Endodermal cell (in vitro differentiated cells): ENCODE measurements around the gene SHTN1. TPM values are rescaled to one million over a fixed set of nuclear protein-coding genes. Genes with fewer than 3 reads are reported as not detected.

Source experiments
- DNase-seq: peaks from one replicate; pipeline ENCODE4 v3.0.0-alpha.2; 2017
- H3K27ac ChIP-seq: 2 replicates; pipeline ENCODE4 v1.5.1; 2013; ENCODE audit warnings: mild to moderate bottlenecking, low read depth, low read length, moderate library complexity
- H3K27me3 ChIP-seq: 2 replicates; pipeline ENCODE4 v1.6.1; 2013; ENCODE audit warnings: mild to moderate bottlenecking, low read length, moderate library complexity; ENCODE audit not compliant: insufficient read depth, control insufficient read depth, poor library complexity, severe bottlenecking
- H3K36me3 ChIP-seq: 2 replicates; pipeline ENCODE4 v1.7.0; 2013; ENCODE audit warnings: mild to moderate bottlenecking, low read length, moderate library complexity; ENCODE audit not compliant: control insufficient read depth, insufficient read depth
- H3K4me1 ChIP-seq: one replicate; pipeline ENCODE4 v1.7.0; 2013; ENCODE audit warnings: low read length; ENCODE audit not compliant: control insufficient read depth, insufficient read depth
- H3K4me3 ChIP-seq: 2 replicates; pipeline ENCODE4 v1.5.1; 2013; ENCODE audit warnings: mild to moderate bottlenecking, low read length, moderate library complexity
- H3K9ac ChIP-seq: 2 replicates; pipeline ENCODE4 v1.6.1; 2013; ENCODE audit warnings: mild to moderate bottlenecking, low read length, moderate library complexity; ENCODE audit not compliant: poor library complexity, severe bottlenecking; ENCODE audit errors: extremely low read depth
- H3K9me3 ChIP-seq: 2 replicates; pipeline ENCODE4 v1.6.1; 2013; ENCODE audit warnings: mild to moderate bottlenecking, low read length, moderate library complexity; ENCODE audit not compliant: control insufficient read depth
- H3K27ac Mint-ChIP-seq: 2 replicates; pipeline ENCODE4 v1.8.0; 2020; ENCODE audit warnings: mixed read lengths
- H3K27me3 Mint-ChIP-seq: 2 replicates; pipeline ENCODE4 v1.8.0; 2021; ENCODE audit warnings: mild to moderate bottlenecking, mixed read lengths; ENCODE audit not compliant: insufficient read depth
- H3K36me3 Mint-ChIP-seq: 2 replicates; pipeline ENCODE4 v1.8.0; 2020; ENCODE audit warnings: low read depth, mixed read lengths
- H3K4me1 Mint-ChIP-seq: 2 replicates; pipeline ENCODE4 v1.8.0; 2020; ENCODE audit warnings: mixed read lengths
- H3K4me3 Mint-ChIP-seq: 2 replicates; pipeline ENCODE4 v1.8.0; 2020; ENCODE audit warnings: mild to moderate bottlenecking, moderate library complexity, mixed read lengths
- H3K9me3 Mint-ChIP-seq: 2 replicates; pipeline ENCODE4 v1.8.0; 2020; ENCODE audit warnings: mild to moderate bottlenecking, mixed read lengths
- WGBS, 2 experiments: methylation state at CpG; one replicate each; pipeline versions ENCODE4 v1.1.5 to v1.1.7; 2013; ENCODE audit warnings: missing lambda C conversion rate in 2 of 2, mixed read lengths in 1 of 2; ENCODE audit not compliant: insufficient coverage in 1 of 2, insufficient read length in 1 of 2; 5-methylcytosine and 5-hydroxymethylcytosine counted together
- total RNA-seq, 2 donors: library from RNA; stranded (reverse); fragmentation: NEBNext Ultra II Directional in 1 of 2; extraction: Animal tissue kit (Norgen Biotek cat#: 25700) in 1 of 2; gene quantifications; 2 replicates in 1 of 2; 3 replicates in 1 of 2; pipeline ENCODE4 v1.2.1, GENCODE V29; 2021
- TF ChIP-seq, protein P1 (sequence below): fragments of 200-600 bp; sonication (generic); conservative IDR thresholded peaks from 2 replicates; pipeline ENCODE4 v1.5.0; 2021; ENCODE audit warnings: antibody characterized with exemption, mild to moderate bottlenecking

Gene SHTN1
- total RNA-seq, 2 donors from 2014 or later: 39.4 to 59.5 TPM

DNA sequence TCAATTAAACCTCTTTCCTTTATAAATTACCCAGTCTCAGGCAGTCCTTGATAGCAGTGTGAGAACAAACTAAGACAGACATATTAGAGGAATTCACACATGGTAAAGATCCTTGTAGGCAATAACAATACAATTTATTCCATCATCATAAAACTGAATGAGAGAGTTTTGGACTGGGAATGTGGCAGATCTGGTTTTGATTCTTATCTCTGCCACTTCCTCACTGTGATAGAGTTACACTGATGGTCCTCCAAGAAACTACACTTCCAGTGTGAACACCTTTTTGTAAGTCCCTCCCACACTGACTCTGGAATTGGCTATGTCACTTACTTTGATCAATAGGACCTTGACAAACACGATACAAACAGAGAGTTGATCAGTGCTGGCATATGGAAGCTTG is 152.7 kb downstream of the SHTN1 start:
- H3K4me3 Mint-ChIP-seq: no peak overlapping the region
- Histone ChIP-seq H3K27ac (no peak overlapping the region), H3K9ac (no peak overlapping the region), H3K27me3 (no peaks in the 10 kb centered on the region), H3K36me3 (no peaks in the 10 kb centered on the region), H3K4me3 (no peak overlapping the region), H3K9me3 (no peaks in the 10 kb centered on the region), H3K4me1 (peaks cover 4% of the 10 kb centered on the region)
- peaks cover 22% of the 10 kb centered on the region for H3K4me1 Mint-ChIP-seq
- peaks cover 9% of the 10 kb centered on the region for H3K9me3 Mint-ChIP-seq
- H3K36me3 Mint-ChIP-seq: peaks cover 4% of the 10 kb centered on the region
- TF ChIP-seq, protein P1, sequence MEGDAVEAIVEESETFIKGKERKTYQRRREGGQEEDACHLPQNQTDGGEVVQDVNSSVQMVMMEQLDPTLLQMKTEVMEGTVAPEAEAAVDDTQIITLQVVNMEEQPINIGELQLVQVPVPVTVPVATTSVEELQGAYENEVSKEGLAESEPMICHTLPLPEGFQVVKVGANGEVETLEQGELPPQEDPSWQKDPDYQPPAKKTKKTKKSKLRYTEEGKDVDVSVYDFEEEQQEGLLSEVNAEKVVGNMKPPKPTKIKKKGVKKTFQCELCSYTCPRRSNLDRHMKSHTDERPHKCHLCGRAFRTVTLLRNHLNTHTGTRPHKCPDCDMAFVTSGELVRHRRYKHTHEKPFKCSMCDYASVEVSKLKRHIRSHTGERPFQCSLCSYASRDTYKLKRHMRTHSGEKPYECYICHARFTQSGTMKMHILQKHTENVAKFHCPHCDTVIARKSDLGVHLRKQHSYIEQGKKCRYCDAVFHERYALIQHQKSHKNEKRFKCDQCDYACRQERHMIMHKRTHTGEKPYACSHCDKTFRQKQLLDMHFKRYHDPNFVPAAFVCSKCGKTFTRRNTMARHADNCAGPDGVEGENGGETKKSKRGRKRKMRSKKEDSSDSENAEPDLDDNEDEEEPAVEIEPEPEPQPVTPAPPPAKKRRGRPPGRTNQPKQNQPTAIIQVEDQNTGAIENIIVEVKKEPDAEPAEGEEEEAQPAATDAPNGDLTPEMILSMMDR: no peak
- no peak for DNase-seq
- WGBS, 2 experiments: 91 to 92% methylated on average over 1 of the region's 1 CpG
- peaks cover 8% of the 10 kb centered on the region for H3K27me3 Mint-ChIP-seq
- no peak overlapping the region for H3K27ac Mint-ChIP-seq

DNA sequence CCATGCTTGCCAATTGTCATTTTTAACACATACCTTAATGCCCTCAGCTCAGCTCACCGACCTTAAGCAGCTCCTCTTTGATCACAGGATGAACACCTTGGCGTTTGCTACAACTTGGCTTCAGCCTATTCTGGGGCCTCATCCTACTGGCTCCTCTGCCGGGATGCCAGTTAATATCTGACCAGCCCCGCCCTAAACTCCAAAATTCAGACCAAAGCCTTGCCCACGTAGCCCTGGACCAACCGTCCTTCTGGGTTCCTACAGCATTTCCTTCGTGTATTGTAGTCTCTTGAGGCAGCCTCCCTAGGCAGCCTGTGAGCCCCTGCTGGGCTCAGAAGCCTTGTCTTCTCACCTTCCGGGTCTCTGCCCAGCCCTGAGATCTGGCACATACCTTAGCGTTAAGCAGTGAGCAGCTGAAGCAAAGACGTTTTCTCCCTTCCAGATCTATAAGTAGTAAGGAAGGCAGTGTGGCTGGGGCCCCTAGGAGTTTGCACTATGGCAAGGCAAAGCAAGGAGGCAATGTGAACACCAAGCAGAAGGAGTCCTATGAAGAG is 154.9 kb downstream of the SHTN1 start:
- Histone ChIP-seq H3K36me3 (no peaks in the 10 kb centered on the region), H3K4me3 (peak overlapping the region; percentile 91), H3K9ac (peak overlapping the region; percentile 78), H3K27me3 (no peaks in the 10 kb centered on the region), H3K4me1 (peaks cover 4% of the 10 kb centered on the region), H3K9me3 (no peaks in the 10 kb centered on the region), H3K27ac (no peak overlapping the region)
- DNase-seq: peak; percentile 79
- Mint-ChIP-seq H3K27me3 (peaks cover 12% of the 10 kb centered on the region), H3K4me1 (peaks cover 22% of the 10 kb centered on the region), H3K4me3 (peak overlapping the region; percentile 81), H3K9me3 (no peaks in the 10 kb centered on the region), H3K36me3 (no peaks in the 10 kb centered on the region), H3K27ac (peak overlapping the region; percentile 90)
- 14 to 24% methylated on average over 6 to 10 of the region's 10 CpGs for WGBS, 2 experiments
- TF ChIP-seq, protein P1: no peak

DNA sequence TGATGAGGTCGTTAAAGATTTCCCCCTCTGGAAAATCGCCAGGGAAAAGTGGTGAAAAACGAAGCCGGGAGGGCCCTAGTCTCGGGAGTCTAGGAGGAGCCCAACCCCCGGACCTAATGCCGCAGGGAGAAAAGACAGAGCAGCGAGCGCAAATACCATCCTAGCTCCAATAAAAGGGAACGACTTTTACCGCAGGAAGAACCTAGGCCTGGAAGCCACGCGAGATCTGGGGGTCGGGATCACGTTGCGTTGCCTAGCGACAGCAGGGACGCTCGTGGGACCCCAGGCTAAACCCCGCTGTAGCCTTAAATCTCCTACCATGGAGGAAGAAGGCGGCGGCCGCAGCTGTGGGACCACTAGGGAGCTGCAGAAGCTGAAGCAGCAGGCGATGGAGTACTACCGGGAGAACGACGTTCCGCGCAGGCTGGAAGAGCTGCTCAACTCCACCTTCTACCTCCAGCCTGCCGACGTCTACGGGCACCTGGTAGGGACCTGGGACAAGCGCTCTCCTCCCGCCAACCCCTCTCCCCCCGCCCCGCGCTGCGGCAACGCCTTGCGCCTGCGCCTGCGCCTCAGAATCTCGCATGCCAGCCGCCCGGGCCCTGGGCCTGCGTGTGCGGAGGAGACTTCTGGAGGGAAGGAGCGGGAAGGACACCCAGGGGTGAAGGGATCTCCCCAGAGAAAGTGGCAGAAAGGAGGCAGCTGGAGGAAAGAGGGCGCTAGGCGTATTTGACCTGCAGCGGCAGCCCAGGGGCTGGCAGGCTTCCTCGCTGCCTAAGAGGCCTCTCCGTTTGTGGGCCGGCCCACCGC is 155.5 kb downstream of the SHTN1 start, which contains the start of gene ENO4:
ENO4 (plus strand) TSS at position 252 of the 810 bp plus-strand sequence; CDS start at position 320, 68 bp downstream.
- Mint-ChIP-seq H3K9me3 (no peaks in the 10 kb centered on the region), H3K27me3 (peaks cover 12% of the 10 kb centered on the region), H3K4me3 (peak within 1 kb of the TSS; percentile 81), H3K4me1 (peaks cover 22% of the 10 kb centered on the region), H3K36me3 (no peaks in the 10 kb centered on the region), H3K27ac (peak within 1 kb of the TSS; percentile 91)
- Histone ChIP-seq H3K4me3 (peak within 1 kb of the TSS; percentile 91), H3K9ac (peak within 1 kb of the TSS; percentile 78), H3K27me3 (no peaks in the 10 kb centered on the region), H3K4me1 (peaks cover 4% of the 10 kb centered on the region), H3K9me3 (no peaks in the 10 kb centered on the region), H3K27ac (peak within 1 kb of the TSS; percentile 70), H3K36me3 (no peaks in the 10 kb centered on the region)
- peak; percentile 95 for DNase-seq
- TF ChIP-seq, protein P1: no peak
- 3 to 4% methylated on average over 22 to 55 of the region's 55 CpGs for WGBS, 2 experiments
